Measurements from ENCODE around the gene PRKX. TPM values are rescaled to one million over a fixed set of nuclear protein-coding genes. Genes with fewer than 3 reads are reported as not detected.
"Not testable (repeated sequence)": the region's sequence is repeated elsewhere in the genome, so short reads cannot be mapped to it uniquely, and the experiment has no call there.

PRKX gene
- total RNA-seq, 1 donor: 13.4 TPM

DNA sequence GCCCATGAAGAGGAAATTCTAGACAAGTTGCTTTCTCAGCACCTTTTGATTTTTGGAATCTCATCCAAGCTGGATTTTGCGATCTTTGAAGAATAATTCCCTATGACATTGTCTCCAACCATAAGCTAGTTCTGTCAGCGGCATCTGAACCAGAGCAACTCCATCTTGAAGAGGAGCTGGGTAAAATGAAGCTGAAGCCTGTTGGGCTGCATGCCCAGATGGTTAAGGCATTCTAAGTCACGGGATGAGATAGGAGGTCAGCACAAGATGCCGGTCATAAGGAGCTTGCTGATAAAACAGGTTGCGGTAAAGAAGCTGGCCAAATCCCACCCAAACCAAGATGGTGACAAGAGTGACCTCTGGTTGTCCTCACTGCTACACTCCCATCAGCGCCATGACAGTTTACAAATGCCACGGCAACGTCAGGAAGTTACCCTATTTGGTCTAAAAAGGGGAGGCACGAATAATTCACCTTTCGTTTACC is 12.0 kb downstream of the PRKX start:
- not testable (repeated sequence) for H3K4me3 ChIP-seq (ENCODE audit: insufficient read depth, low read length); DNase-seq (ENCODE audit: insufficient read length, low spot score, missing footprints); H3K9me3 ChIP-seq (ENCODE audit: low read depth, low read length); H2AFZ ChIP-seq (ENCODE audit: low read length); H3K79me2 ChIP-seq (ENCODE audit: insufficient read depth, low read length); H3K27ac ChIP-seq (ENCODE audit: low read depth, low read length); H3K36me3 ChIP-seq (ENCODE audit: insufficient read depth, low read length); H3K4me2 ChIP-seq (ENCODE audit: insufficient read depth, low read length); H4K20me1 ChIP-seq (ENCODE audit: insufficient read depth, low read length); H3K27me3 ChIP-seq (ENCODE audit: insufficient read depth, low read length)
- H3K4me1 ChIP-seq (ENCODE audit: insufficient read depth, low read length): peaks cover 11% of the 10 kb centered on the region

DNA sequence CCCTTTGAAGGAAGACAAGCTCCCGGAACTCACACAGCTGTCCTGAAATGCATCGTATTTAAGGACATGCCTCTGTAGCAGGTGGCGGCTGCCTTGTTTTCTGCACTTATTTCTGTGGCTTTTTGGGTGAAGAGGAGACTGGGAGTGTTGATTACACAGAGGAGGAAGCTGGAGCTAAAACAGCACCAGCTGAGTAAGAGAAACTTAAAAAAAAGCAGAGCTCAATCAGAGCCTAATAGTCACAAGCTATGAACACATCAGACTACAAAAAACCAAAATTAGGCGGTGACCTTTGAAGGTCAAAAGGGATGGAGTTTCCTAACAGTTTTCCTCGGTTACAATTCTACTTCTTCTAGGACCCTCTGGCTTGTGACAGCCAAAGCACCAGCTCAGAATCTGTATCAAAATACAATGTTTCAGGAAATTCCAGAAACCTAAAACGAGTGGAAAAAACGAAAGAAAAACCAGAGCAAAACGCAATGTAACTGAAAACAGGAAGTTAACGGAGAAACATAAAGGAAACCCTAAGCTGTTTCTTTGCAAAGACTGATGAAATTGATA is 13.5 kb downstream of the PRKX start:
- H3K27me3 ChIP-seq (ENCODE audit: insufficient read depth, low read length): no peaks in the 10 kb centered on the region

DNA sequence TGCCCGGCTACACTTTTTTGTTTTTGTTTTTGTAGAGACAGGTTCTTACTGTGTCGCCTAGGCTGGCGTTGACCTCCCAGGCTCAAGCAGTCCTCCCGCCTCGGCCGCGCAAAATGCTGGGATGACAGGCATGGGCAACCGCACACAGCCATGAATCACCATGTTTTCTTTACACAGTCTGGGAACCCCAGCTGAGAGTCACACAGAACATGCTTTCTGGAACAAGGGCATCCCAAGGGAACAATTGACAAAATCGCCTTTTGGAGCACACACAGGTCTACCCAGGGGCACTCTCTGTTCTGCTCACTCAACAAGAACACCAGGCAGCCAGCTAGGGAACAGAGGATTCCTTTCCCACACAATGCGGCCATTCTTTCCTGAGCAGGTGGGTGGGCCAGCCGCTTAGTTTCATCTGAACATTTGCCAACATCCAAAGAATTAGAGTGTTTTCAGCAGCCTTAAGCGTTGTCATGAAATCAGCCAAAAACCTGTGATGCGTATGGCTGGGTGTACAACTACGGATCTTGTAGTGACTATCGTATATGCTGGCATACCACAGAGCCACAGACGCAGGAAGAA is 15.7 kb downstream of the PRKX start:
- no peaks in the 10 kb centered on the region for H3K36me3 ChIP-seq (ENCODE audit: insufficient read depth, low read length)
- H3K27me3 ChIP-seq (ENCODE audit: insufficient read depth, low read length): no peaks in the 10 kb centered on the region
- peak overlapping the region; percentile 66 for H3K4me2 ChIP-seq (ENCODE audit: insufficient read depth, low read length)
- H3K4me3 ChIP-seq (ENCODE audit: insufficient read depth, low read length): peak overlapping the region; percentile 18
- no peaks in the 10 kb centered on the region for H3K79me2 ChIP-seq (ENCODE audit: insufficient read depth, low read length)
- no peaks in the 10 kb centered on the region for H3K9me3 ChIP-seq (ENCODE audit: low read depth, low read length)
- H4K20me1 ChIP-seq (ENCODE audit: insufficient read depth, low read length): no peaks in the 10 kb centered on the region
- no peak for DNase-seq (ENCODE audit: insufficient read length, low spot score, missing footprints)
- no peak overlapping the region for H2AFZ ChIP-seq (ENCODE audit: low read length)
- H3K27ac ChIP-seq (ENCODE audit: low read depth, low read length): no peak overlapping the region
- TF ChIP-seq, protein P1, sequence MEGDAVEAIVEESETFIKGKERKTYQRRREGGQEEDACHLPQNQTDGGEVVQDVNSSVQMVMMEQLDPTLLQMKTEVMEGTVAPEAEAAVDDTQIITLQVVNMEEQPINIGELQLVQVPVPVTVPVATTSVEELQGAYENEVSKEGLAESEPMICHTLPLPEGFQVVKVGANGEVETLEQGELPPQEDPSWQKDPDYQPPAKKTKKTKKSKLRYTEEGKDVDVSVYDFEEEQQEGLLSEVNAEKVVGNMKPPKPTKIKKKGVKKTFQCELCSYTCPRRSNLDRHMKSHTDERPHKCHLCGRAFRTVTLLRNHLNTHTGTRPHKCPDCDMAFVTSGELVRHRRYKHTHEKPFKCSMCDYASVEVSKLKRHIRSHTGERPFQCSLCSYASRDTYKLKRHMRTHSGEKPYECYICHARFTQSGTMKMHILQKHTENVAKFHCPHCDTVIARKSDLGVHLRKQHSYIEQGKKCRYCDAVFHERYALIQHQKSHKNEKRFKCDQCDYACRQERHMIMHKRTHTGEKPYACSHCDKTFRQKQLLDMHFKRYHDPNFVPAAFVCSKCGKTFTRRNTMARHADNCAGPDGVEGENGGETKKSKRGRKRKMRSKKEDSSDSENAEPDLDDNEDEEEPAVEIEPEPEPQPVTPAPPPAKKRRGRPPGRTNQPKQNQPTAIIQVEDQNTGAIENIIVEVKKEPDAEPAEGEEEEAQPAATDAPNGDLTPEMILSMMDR (IDR thresholded peaks at IDR 0.05; ENCODE audit: extremely low read depth, low read depth, low read length): no peak
- peaks cover 11% of the 10 kb centered on the region for H3K4me1 ChIP-seq (ENCODE audit: insufficient read depth, low read length)

More for the DNA sequence above, 13.5 kb downstream of the PRKX start:
- DNase-seq (ENCODE audit: insufficient read length, low spot score, missing footprints): no peak
- Histone ChIP-seq H3K79me2 (ENCODE audit: insufficient read depth, low read length) (no peaks in the 10 kb centered on the region), H3K9me3 (ENCODE audit: low read depth, low read length) (no peaks in the 10 kb centered on the region), H3K4me3 (ENCODE audit: insufficient read depth, low read length) (peak overlapping the region; percentile 68), H3K4me1 (ENCODE audit: insufficient read depth, low read length) (peaks cover 11% of the 10 kb centered on the region), H4K20me1 (ENCODE audit: insufficient read depth, low read length) (no peaks in the 10 kb centered on the region), H2AFZ (ENCODE audit: low read length) (peak overlapping the region; percentile 79), H3K27ac (ENCODE audit: low read depth, low read length) (peak overlapping the region; percentile 7), H3K4me2 (ENCODE audit: insufficient read depth, low read length) (peak overlapping the region; percentile 72), H3K36me3 (ENCODE audit: insufficient read depth, low read length) (no peaks in the 10 kb centered on the region)
- TF ChIP-seq, protein P1 (IDR thresholded peaks at IDR 0.05; ENCODE audit: extremely low read depth, low read depth, low read length): no peak

DNA sequence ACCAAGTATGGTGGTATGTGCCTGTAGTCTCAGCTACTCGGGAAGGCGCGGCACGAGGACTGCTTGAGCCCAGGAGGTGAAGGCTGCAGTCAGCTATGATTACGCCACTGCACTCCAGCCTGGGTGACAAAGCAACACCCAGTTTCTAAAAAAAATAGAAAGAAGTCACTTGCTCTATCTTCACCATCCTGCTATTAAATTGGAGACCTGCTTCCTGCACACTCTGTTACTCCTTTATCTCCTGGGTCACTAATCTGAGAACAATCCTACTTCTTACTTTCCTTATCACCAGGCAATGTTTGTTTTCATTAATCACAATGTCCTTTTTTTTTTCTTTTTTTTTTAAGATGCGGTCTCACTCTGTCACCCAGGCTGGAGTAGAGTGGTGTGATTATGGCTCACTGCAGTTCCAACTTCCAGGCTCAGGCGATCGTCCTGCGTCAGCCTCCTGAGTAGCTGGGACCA is 16.2 kb downstream of the PRKX start:
- Histone ChIP-seq H3K4me2 (ENCODE audit: insufficient read depth, low read length) (peak overlapping the region; percentile 66), H3K27ac (ENCODE audit: low read depth, low read length) (no peak overlapping the region)

More for the DNA sequence above, 16.2 kb downstream of the PRKX start:
- Histone ChIP-seq H3K36me3 (ENCODE audit: insufficient read depth, low read length) (no peaks in the 10 kb centered on the region), H3K4me3 (ENCODE audit: insufficient read depth, low read length) (no peak overlapping the region), H3K79me2 (ENCODE audit: insufficient read depth, low read length) (no peaks in the 10 kb centered on the region), H4K20me1 (ENCODE audit: insufficient read depth, low read length) (no peaks in the 10 kb centered on the region), H2AFZ (ENCODE audit: low read length) (no peak overlapping the region), H3K27me3 (ENCODE audit: insufficient read depth, low read length) (no peaks in the 10 kb centered on the region), H3K9me3 (ENCODE audit: low read depth, low read length) (no peaks in the 10 kb centered on the region), H3K4me1 (ENCODE audit: insufficient read depth, low read length) (peaks cover 11% of the 10 kb centered on the region)
- DNase-seq (ENCODE audit: insufficient read length, low spot score, missing footprints): no peak
- TF ChIP-seq, protein P1 (IDR thresholded peaks at IDR 0.05; ENCODE audit: extremely low read depth, low read depth, low read length): no peak

All from osteoblast (primary cell).